Right atrium auricular region (tissue), 2 donors: ENCODE measurements around the gene PPP2R2C. TPM values are rescaled to one million over a fixed set of nuclear protein-coding genes. Genes with fewer than 3 reads are reported as not detected.

ENCODE experiments used
- DNase-seq: peaks from one replicate; pipeline ENCODE4 v3.0.0-alpha.2; 2019; ENCODE audit warnings: low spot score
- H3K27ac ChIP-seq, 2 donors: fragments of 200-600 bp; sonication (generic); 1 replicate in 1 of 2; 2 replicates in 1 of 2; pipeline ENCODE4 v1.5.1; 2016 to 2019
- H3K27me3 ChIP-seq, 2 donors: fragments of 200-600 bp; sonication (generic); one replicate each; pipeline versions ENCODE4 v1.5.1 to v1.6.0; 2017 to 2019
- H3K36me3 ChIP-seq: fragments of 200-600 bp; sonication (generic); one replicate; pipeline ENCODE4 v1.5.1; 2016
- H3K4me1 ChIP-seq, 2 donors: fragments of 200-600 bp; sonication (generic); one replicate each; pipeline versions ENCODE4 v1.5.1 to v1.6.0; 2017 to 2019
- H3K4me3 ChIP-seq, 2 donors: fragments of 200-600 bp; sonication (generic); 1 replicate in 1 of 2; 2 replicates in 1 of 2; pipeline ENCODE4 v1.5.1; 2017 to 2019; ENCODE audit warnings: mild to moderate bottlenecking in 1 of 2, moderate library complexity in 1 of 2
- H3K9me3 ChIP-seq, 2 donors: fragments of 200-600 bp; sonication (generic); one replicate each; pipeline ENCODE4 v1.5.1; 2019
- CTCF ChIP-seq, 2 donors: fragments of 200-600 bp; sonication (generic); IDR thresholded peaks; one replicate each; pipeline ENCODE4 v1.5.1; 2019; ENCODE audit warnings: antibody characterized with exemption in 2 of 2
- total RNA-seq, 2 donors: library from RNA; depleted of rRNA; stranded (reverse); fragments of >200 nt; gene quantifications; one replicate each; pipeline ENCODE4 v1.1.0, GENCODE V29; 2016

PPP2R2C gene
- total RNA-seq, 2 donors from 2014 or later: 4.6 to 5.7 TPM

GRCh38 chr4:6449335-6449734, 23.1 kb downstream of the PPP2R2C start:
- H3K4me3 ChIP-seq: no peak overlapping the region
- no peak for DNase-seq
- no peaks in the 10 kb centered on the region for H3K36me3 ChIP-seq
- no peaks in the 10 kb centered on the region for H3K9me3 ChIP-seq
- TF ChIP-seq CTCF (IDR thresholded peaks at IDR 0.05): no peak
- no peaks in the 10 kb centered on the region for H3K27me3 ChIP-seq
- H3K27ac ChIP-seq: no peak overlapping the region
- H3K4me1 ChIP-seq: peaks cover 0 to 15% of the 10 kb centered on the region in 2 donors

- Histone ChIP-seq H3K4me1 (peaks cover 0 to 15% of the 10 kb centered on the region in 2 donors), H3K9me3 (no peaks in the 10 kb centered on the region), H3K27me3 (no peaks in the 10 kb centered on the region), H3K4me3 (no peak overlapping the region), H3K36me3 (no peaks in the 10 kb centered on the region), H3K27ac (no peak overlapping the region)
- DNase-seq: no peak
- no peak for TF ChIP-seq CTCF (IDR thresholded peaks at IDR 0.05)
These were observed 23.8 kb downstream of the PPP2R2C start for GRCh38 chr4:6448476-6449170.

GRCh38 chr4:6447672-6448171, 24.7 kb downstream of the PPP2R2C start:
- DNase-seq: no peak
- H3K9me3 ChIP-seq: no peaks in the 10 kb centered on the region
- H3K4me1 ChIP-seq: peaks cover 0 to 15% of the 10 kb centered on the region in 2 donors
- no peak overlapping the region for H3K4me3 ChIP-seq
- H3K36me3 ChIP-seq: no peaks in the 10 kb centered on the region
- H3K27ac ChIP-seq: no peak overlapping the region
- no peaks in the 10 kb centered on the region for H3K27me3 ChIP-seq
- no peak for TF ChIP-seq CTCF (IDR thresholded peaks at IDR 0.05)

GRCh38 chr4:6446538-6447451, 25.6 kb downstream of the PPP2R2C start:
- no peak overlapping the region for H3K4me3 ChIP-seq
- no peak overlapping the region for H3K27ac ChIP-seq
- no peak for DNase-seq
- H3K36me3 ChIP-seq: no peaks in the 10 kb centered on the region
- peaks cover 0 to 15% of the 10 kb centered on the region in 2 donors for H3K4me1 ChIP-seq
- H3K9me3 ChIP-seq: no peaks in the 10 kb centered on the region
- H3K27me3 ChIP-seq: no peaks in the 10 kb centered on the region
- no peak for TF ChIP-seq CTCF (IDR thresholded peaks at IDR 0.05)

- H3K27me3 ChIP-seq: no peaks in the 10 kb centered on the region
- H3K4me1 ChIP-seq: peaks cover 0 to 15% of the 10 kb centered on the region in 2 donors
- no peak for TF ChIP-seq CTCF (IDR thresholded peaks at IDR 0.05)
- no peaks in the 10 kb centered on the region for H3K9me3 ChIP-seq
- H3K36me3 ChIP-seq: no peaks in the 10 kb centered on the region
- H3K4me3 ChIP-seq: no peak overlapping the region
- no peak for DNase-seq
- H3K27ac ChIP-seq: no peak overlapping the region
These were observed 26.3 kb downstream of the PPP2R2C start for GRCh38 chr4:6446130-6446482.
